RWPE2 (cell line): ENCODE measurements around the gene COL23A1.

ENCODE experiments used
- ATAC-seq: fragments of 200-7000 bp; cut with Tn5 transposase; 3 replicates; pipeline ENCODE4 v1.9.1; 2021; ENCODE audit warnings: low read depth
- DNase-seq: peaks from one replicate; pipeline ENCODE4 v3.0.0-alpha.2; 2020; ENCODE audit warnings: low spot score
- H3K27ac ChIP-seq: fragments of 450-650 bp; 2 replicates; pipeline ENCODE4 v1.5.1; 2017; ENCODE audit warnings: mild to moderate bottlenecking; ENCODE audit not compliant: poor library complexity, severe bottlenecking
- H3K27me3 ChIP-seq: fragments of 250-450 bp; sonication (Bioruptor Pico); 2 replicates; pipeline ENCODE4 v1.5.1; 2021; ENCODE audit warnings: mild to moderate bottlenecking, moderate library complexity; ENCODE audit not compliant: insufficient read depth, poor library complexity, severe bottlenecking
- H3K36me3 ChIP-seq: fragments of 250-450 bp; sonication (Bioruptor Pico); 2 replicates; pipeline ENCODE4 v1.5.1; 2020; ENCODE audit warnings: low read depth, mild to moderate bottlenecking, moderate library complexity
- H3K4me1 ChIP-seq: fragments of 250-450 bp; sonication (Bioruptor Pico); 2 replicates; pipeline ENCODE4 v1.5.1; 2021; ENCODE audit warnings: mild to moderate bottlenecking, moderate library complexity; ENCODE audit not compliant: insufficient read depth, poor library complexity, severe bottlenecking
- H3K4me3 ChIP-seq: fragments of 250-450 bp; sonication (Bioruptor Pico); 2 replicates; pipeline ENCODE4 v1.5.1; 2021; ENCODE audit warnings: mild to moderate bottlenecking, moderate library complexity; ENCODE audit not compliant: severe bottlenecking
- H3K9me3 ChIP-seq: fragments of 250-450 bp; sonication (Bioruptor Pico); 2 replicates; pipeline ENCODE4 v1.5.1; 2021; ENCODE audit warnings: mild to moderate bottlenecking, moderate library complexity; ENCODE audit not compliant: severe bottlenecking
- CTCF ChIP-seq: fragments of 450-650 bp; IDR thresholded peaks from one replicate; pipeline ENCODE4 v1.5.1; 2017; ENCODE audit warnings: mild to moderate bottlenecking, moderate library complexity; ENCODE audit not compliant: poor library complexity, severe bottlenecking

COL23A1 gene

GRCh38 chr5:178434016-178434761 lies 156.0 kb downstream of the COL23A1 start:
- no peak for TF ChIP-seq CTCF
- H3K4me1 ChIP-seq = no peaks in the 10 kb centered on the region
- no peaks in the 10 kb centered on the region for H3K9me3 ChIP-seq
- DNase-seq = no peak
- H3K36me3 ChIP-seq = no peaks in the 10 kb centered on the region
- no peak overlapping the region for H3K27ac ChIP-seq
- no peak overlapping the region for H3K4me3 ChIP-seq
- H3K27me3 ChIP-seq = no peaks in the 10 kb centered on the region
- ATAC-seq = no peak

- ATAC-seq = no peak
Observed at GRCh38 chr5:178433273-178433775, 156.9 kb downstream of the COL23A1 start.

GRCh38 chr5:178432421-178433272 lies 157.5 kb downstream of the COL23A1 start:
- ATAC-seq = no peak
- Histone ChIP-seq H3K27me3 (no peaks in the 10 kb centered on the region), H3K4me1 (no peaks in the 10 kb centered on the region), H3K36me3 (no peaks in the 10 kb centered on the region), H3K27ac (no peak overlapping the region), H3K9me3 (no peaks in the 10 kb centered on the region), H3K4me3 (no peak overlapping the region)
- no peak for DNase-seq
- no peak for TF ChIP-seq CTCF

More at GRCh38 chr5:178433273-178433775, 156.9 kb downstream of the COL23A1 start:
- H3K4me3 ChIP-seq = no peak overlapping the region
- no peak for TF ChIP-seq CTCF
- no peak for DNase-seq
- H3K27ac ChIP-seq = no peak overlapping the region
- no peaks in the 10 kb centered on the region for H3K9me3 ChIP-seq
- no peaks in the 10 kb centered on the region for H3K4me1 ChIP-seq
- no peaks in the 10 kb centered on the region for H3K36me3 ChIP-seq
- no peaks in the 10 kb centered on the region for H3K27me3 ChIP-seq

- no peaks in the 10 kb centered on the region for H3K27me3 ChIP-seq
- H3K4me1 ChIP-seq = no peaks in the 10 kb centered on the region
- DNase-seq (no peak), ATAC-seq (no peak)
- no peaks in the 10 kb centered on the region for H3K36me3 ChIP-seq
- H3K4me3 ChIP-seq = no peak overlapping the region
- TF ChIP-seq CTCF = no peak
- no peak overlapping the region for H3K27ac ChIP-seq
- no peaks in the 10 kb centered on the region for H3K9me3 ChIP-seq
Observed at GRCh38 chr5:178431782-178432165, 158.4 kb downstream of the COL23A1 start.
